ENCODE data around the gene KNCN.

The KNCN gene

DNA sequence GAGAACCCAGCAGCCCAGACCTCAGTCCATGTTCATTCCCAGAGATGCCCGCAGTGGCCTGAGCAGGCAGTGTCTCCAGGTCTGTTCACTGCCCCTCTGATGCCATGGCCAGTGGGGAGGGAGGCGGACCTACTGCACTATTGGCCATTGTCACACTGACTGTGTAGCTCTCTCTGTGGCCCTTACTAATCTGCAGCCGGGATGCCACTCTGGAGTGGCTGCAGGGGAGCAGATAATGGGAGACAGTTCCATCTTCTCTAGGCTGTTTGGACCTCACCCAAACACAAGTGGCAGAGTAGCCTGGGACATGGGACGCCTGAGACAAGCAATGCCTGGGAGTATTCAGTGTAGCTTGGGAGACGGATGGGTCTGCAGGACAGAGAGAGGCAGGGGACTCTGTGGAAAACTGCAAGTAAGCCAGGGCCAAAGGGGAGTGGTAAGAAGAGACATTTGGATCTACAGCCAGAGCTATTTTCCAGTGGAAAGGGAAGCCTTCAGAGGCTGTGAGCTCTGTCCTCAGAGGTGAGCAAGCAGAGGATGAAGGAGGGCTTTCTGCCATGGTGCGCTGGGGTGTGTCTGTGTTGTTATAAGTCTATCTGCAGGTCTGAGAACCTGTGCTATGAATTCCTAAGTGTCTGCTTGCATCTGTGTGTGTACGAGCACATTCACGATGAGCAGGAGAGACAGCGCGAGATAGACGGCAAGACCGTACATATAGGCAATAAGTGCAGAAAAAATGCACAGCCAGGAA is 35.1 kb downstream of the KNCN start:
- TF ChIP-seq TARDBP (IDR thresholded peaks at IDR 0.05), result no peak
- no peak for TF ChIP-seq FOXA1 (IDR thresholded peaks at IDR 0.05)
- no peak for TF ChIP-seq LEF1 (IDR thresholded peaks at IDR 0.05; ENCODE audit: borderline replicate concordance)
- TF ChIP-seq, protein P1, sequence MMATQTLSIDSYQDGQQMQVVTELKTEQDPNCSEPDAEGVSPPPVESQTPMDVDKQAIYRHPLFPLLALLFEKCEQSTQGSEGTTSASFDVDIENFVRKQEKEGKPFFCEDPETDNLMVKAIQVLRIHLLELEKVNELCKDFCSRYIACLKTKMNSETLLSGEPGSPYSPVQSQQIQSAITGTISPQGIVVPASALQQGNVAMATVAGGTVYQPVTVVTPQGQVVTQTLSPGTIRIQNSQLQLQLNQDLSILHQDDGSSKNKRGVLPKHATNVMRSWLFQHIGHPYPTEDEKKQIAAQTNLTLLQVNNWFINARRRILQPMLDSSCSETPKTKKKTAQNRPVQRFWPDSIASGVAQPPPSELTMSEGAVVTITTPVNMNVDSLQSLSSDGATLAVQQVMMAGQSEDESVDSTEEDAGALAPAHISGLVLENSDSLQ (IDR thresholded peaks at IDR 0.05), result no peak
- no peak for TF ChIP-seq CTBP1 (IDR thresholded peaks at IDR 0.05; ENCODE audit: borderline replicate concordance)
- TF ChIP-seq ZNF384 (IDR thresholded peaks at IDR 0.05), result no peak
- TF ChIP-seq ELF4 (IDR thresholded peaks at IDR 0.05), result no peak
- no peak for TF ChIP-seq BHLHE40 (IDR thresholded peaks at IDR 0.05; ENCODE audit: borderline replicate concordance)
- no peak for TF ChIP-seq FOXK2 (IDR thresholded peaks at IDR 0.05)
- TF ChIP-seq SP1 (IDR thresholded peaks at IDR 0.05), result no peak
- TF ChIP-seq SUZ12 (IDR thresholded peaks at IDR 0.05), result no peak
- TF ChIP-seq ARNT (IDR thresholded peaks at IDR 0.05), result no peak
- no peak for TF ChIP-seq HDGF (IDR thresholded peaks at IDR 0.05; ENCODE audit: borderline replicate concordance)
- DNase-seq (ENCODE audit: extremely low spot score), result no peak
- ChIA-PET CTCF (interaction anchor here (0.9 to 1.7 kb wide), 3 partner anchors 11 to 28 kb away, joined by 3 read pairs; a partner anchor contains a TSS), POLR2A (no interaction called here)

DNA sequence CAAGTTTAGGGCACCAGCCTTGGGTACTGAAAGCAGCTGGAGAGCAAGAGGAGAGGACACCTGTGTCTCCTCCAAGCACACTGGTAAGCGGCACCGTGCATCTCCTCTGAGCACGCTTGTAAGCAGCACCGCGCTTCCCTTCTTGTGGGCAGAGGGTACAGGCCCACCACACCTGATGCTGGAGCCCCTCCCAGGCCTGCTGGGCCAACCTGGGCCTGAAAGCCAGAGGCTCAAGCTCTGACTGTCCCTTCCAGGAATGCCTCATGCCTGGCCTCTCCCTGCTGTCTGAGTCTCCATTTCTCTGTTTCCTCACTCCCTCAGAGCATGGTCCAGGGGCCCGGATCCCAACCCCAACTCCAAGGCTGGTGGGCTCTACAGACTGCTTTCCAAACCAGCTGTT is 35.9 kb downstream of the KNCN start:
- POLR2A ChIA-PET, result no interaction called here

GRCh38 chr1:46513536-46513935 is 37.9 kb downstream of the KNCN start:
- POLR2A ChIA-PET, result no interaction called here
- no peak for DNase-seq (ENCODE audit: extremely low spot score)
- CTCF ChIA-PET, result no interaction called here
- TF ChIP-seq ZNF384 (IDR thresholded peaks at IDR 0.05), result no peak
- TF ChIP-seq ELF4 (IDR thresholded peaks at IDR 0.05), result no peak
- TF ChIP-seq FOXM1 (IDR thresholded peaks at IDR 0.05; ENCODE audit: borderline replicate concordance), result no peak
- TF ChIP-seq, protein P1 (IDR thresholded peaks at IDR 0.05), result no peak
- TF ChIP-seq CTBP1 (IDR thresholded peaks at IDR 0.05; ENCODE audit: borderline replicate concordance), result no peak
- TF ChIP-seq BHLHE40 (IDR thresholded peaks at IDR 0.05; ENCODE audit: borderline replicate concordance), result no peak
- TF ChIP-seq NFRKB (IDR thresholded peaks at IDR 0.05), result no peak
- no peak for TF ChIP-seq SP1 (IDR thresholded peaks at IDR 0.05)
- TF ChIP-seq ARNT (IDR thresholded peaks at IDR 0.05), result no peak
- no peak for TF ChIP-seq FOXK2 (IDR thresholded peaks at IDR 0.05)
- TF ChIP-seq FOXA1 (IDR thresholded peaks at IDR 0.05), result no peak
- TF ChIP-seq TARDBP (IDR thresholded peaks at IDR 0.05), result no peak
- no peak for TF ChIP-seq HDGF (IDR thresholded peaks at IDR 0.05; ENCODE audit: borderline replicate concordance)

More for the DNA sequence above, 35.9 kb downstream of the KNCN start:
- no peak for DNase-seq (ENCODE audit: extremely low spot score)
- no peak for TF ChIP-seq LEF1 (IDR thresholded peaks at IDR 0.05; ENCODE audit: borderline replicate concordance)
- no peak for TF ChIP-seq BHLHE40 (IDR thresholded peaks at IDR 0.05; ENCODE audit: borderline replicate concordance)
- no peak for TF ChIP-seq ZNF384 (IDR thresholded peaks at IDR 0.05)
- no peak for TF ChIP-seq SP1 (IDR thresholded peaks at IDR 0.05)
- no peak for TF ChIP-seq FOXM1 (IDR thresholded peaks at IDR 0.05; ENCODE audit: borderline replicate concordance)
- no peak for TF ChIP-seq TARDBP (IDR thresholded peaks at IDR 0.05)
- TF ChIP-seq FOXK2 (IDR thresholded peaks at IDR 0.05), result no peak
- TF ChIP-seq SUZ12 (IDR thresholded peaks at IDR 0.05), result no peak
- TF ChIP-seq HDGF (IDR thresholded peaks at IDR 0.05; ENCODE audit: borderline replicate concordance), result no peak
- TF ChIP-seq ELF4 (IDR thresholded peaks at IDR 0.05), result no peak
- TF ChIP-seq, protein P1 (IDR thresholded peaks at IDR 0.05), result no peak
- TF ChIP-seq NFRKB (IDR thresholded peaks at IDR 0.05), result no peak
- no peak for TF ChIP-seq L3MBTL2 (conservative IDR thresholded peaks at IDR 0.05)
- CTCF ChIA-PET, result interaction anchor here (0.9 kb wide), 1 partner anchor 27 kb away, joined by 3 read pairs; no protein-coding TSS in a partner anchor

GRCh38 chr1:46512792-46513190 is 38.7 kb downstream of the KNCN start:
- CTCF ChIA-PET, result no interaction called here
- DNase-seq (ENCODE audit: extremely low spot score), result no peak
- TF ChIP-seq NFRKB (IDR thresholded peaks at IDR 0.05), result no peak
- TF ChIP-seq L3MBTL2 (conservative IDR thresholded peaks at IDR 0.05), result no peak
- TF ChIP-seq LEF1 (IDR thresholded peaks at IDR 0.05; ENCODE audit: borderline replicate concordance), result no peak
- no peak for TF ChIP-seq ARNT (IDR thresholded peaks at IDR 0.05)
- no peak for TF ChIP-seq BHLHE40 (IDR thresholded peaks at IDR 0.05; ENCODE audit: borderline replicate concordance)
- no peak for TF ChIP-seq HDGF (IDR thresholded peaks at IDR 0.05; ENCODE audit: borderline replicate concordance)
- no peak for TF ChIP-seq SP1 (IDR thresholded peaks at IDR 0.05)
- TF ChIP-seq CTBP1 (IDR thresholded peaks at IDR 0.05; ENCODE audit: borderline replicate concordance), result no peak
- TF ChIP-seq TARDBP (IDR thresholded peaks at IDR 0.05), result no peak
- TF ChIP-seq FOXM1 (IDR thresholded peaks at IDR 0.05; ENCODE audit: borderline replicate concordance), result no peak
- TF ChIP-seq, protein P1 (IDR thresholded peaks at IDR 0.05), result no peak
- no peak for TF ChIP-seq FOXK2 (IDR thresholded peaks at IDR 0.05)
- no peak for TF ChIP-seq SUZ12 (IDR thresholded peaks at IDR 0.05)
- POLR2A ChIA-PET, result no interaction called here

- CTCF ChIA-PET, result interaction anchor here (1.1 kb wide), 1 partner anchor 12 kb away, joined by 3 read pairs; no protein-coding TSS in a partner anchor
- no peak for TF ChIP-seq NFRKB (IDR thresholded peaks at IDR 0.05)
- TF ChIP-seq, protein P1 (IDR thresholded peaks at IDR 0.05), result no peak
- no peak for TF ChIP-seq FOXA1 (IDR thresholded peaks at IDR 0.05)
- TF ChIP-seq CTBP1 (IDR thresholded peaks at IDR 0.05; ENCODE audit: borderline replicate concordance), result no peak
- TF ChIP-seq FOXK2 (IDR thresholded peaks at IDR 0.05), result no peak
- TF ChIP-seq HDGF (IDR thresholded peaks at IDR 0.05; ENCODE audit: borderline replicate concordance), result no peak
- no peak for TF ChIP-seq FOXM1 (IDR thresholded peaks at IDR 0.05; ENCODE audit: borderline replicate concordance)
- TF ChIP-seq LEF1 (IDR thresholded peaks at IDR 0.05; ENCODE audit: borderline replicate concordance), result no peak
- TF ChIP-seq SP1 (IDR thresholded peaks at IDR 0.05), result no peak
- TF ChIP-seq L3MBTL2 (conservative IDR thresholded peaks at IDR 0.05), result no peak
- no peak for TF ChIP-seq BHLHE40 (IDR thresholded peaks at IDR 0.05; ENCODE audit: borderline replicate concordance)
- no peak for TF ChIP-seq SUZ12 (IDR thresholded peaks at IDR 0.05)
- no peak for TF ChIP-seq ELF4 (IDR thresholded peaks at IDR 0.05)
- TF ChIP-seq ARNT (IDR thresholded peaks at IDR 0.05), result no peak
- TF ChIP-seq TARDBP (IDR thresholded peaks at IDR 0.05), result no peak
- TF ChIP-seq ZNF384 (IDR thresholded peaks at IDR 0.05), result no peak
- POLR2A ChIA-PET, result no interaction called here
- DNase-seq (ENCODE audit: extremely low spot score), result no peak
These were observed 39.2 kb downstream of the KNCN start for GRCh38 chr1:46512135-46512791.

All from HEK293T (cell line).